ENCODE results near the gene ADA.
"Not testable (repeated sequence)": the region's sequence is repeated elsewhere in the genome, so short reads cannot be mapped to it uniquely, and the experiment has no call there.

ADA gene

DNA sequence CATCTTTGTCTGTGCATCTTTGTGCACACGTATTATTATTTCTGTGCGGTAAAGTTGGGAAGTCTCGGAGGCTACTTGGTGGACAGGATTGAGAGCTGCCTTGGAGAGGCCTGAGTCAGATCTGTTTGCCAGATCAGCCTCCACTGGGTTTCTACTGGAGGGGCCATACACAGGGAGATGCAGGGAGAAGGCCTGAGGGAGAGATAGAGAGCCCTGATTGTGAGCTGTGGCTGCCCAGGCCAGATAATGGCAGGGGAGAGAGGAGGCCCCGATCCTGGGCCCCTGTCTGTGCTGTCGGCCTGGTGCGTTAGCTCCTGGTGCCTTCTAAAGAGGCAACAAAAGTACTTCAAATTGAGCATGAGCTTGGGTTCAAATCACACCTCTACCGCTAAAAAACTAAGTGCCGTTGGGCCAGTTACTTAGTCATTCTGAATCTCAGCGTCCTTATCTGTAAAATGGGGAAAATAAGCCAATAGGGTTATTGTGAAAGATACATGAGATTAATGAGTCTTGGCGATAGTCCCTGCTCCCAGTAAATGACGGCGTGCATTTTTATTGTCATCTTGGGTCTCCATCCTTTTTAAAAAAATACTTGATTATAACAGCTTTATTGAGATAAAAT is 27.6 kb upstream of the ADA start:
- H3K36me3 ChIP-seq (ENCODE audit: control insufficient read depth in 5 of 5, insufficient read depth in 5 of 5, low read length in 5 of 5): no peaks in the 10 kb centered on the region
- no peak overlapping the region for H3K27ac ChIP-seq (ENCODE audit: low read depth, low read length)
- peaks cover 0 to 4% (median 0%) of the 10 kb centered on the region in 5 donors for H3K4me1 ChIP-seq (ENCODE audit: control insufficient read depth in 5 of 5, insufficient read depth in 5 of 5, low read length in 5 of 5)
- H3K9ac ChIP-seq (ENCODE audit: low read length in 5 of 5): no peak overlapping the region
- no peaks in the 10 kb centered on the region for H3K27me3 ChIP-seq (ENCODE audit: control insufficient read depth in 5 of 5, insufficient read depth in 4 of 5, low read length in 5 of 5)
- no peak overlapping the region for H3K4me3 ChIP-seq (ENCODE audit: low read depth in 1 of 5, low read length in 5 of 5)
- H3K9me3 ChIP-seq (ENCODE audit: control insufficient read depth in 5 of 5, low read length in 5 of 5): no peaks in the 10 kb centered on the region

DNA sequence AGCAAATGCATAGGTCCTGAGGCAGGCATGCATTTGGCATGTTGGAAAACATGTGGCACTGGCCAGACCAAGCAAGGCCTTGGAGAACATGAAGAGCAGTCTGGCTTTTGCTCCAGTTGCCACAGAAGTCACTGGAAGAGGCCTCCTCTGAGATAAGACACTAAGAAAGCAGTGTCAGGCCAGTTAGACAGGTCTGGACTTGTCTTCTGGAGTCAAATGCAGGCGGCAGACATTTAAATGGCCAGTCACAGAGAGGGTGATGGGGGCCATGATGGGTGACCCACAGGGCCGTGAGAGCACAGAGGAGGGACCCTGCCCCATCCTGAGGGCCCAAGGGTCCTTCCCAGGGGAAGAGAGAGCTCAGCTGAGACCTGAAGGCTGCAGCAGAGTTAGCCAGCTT is 26.7 kb upstream of the ADA start:
- no peaks in the 10 kb centered on the region for H3K36me3 ChIP-seq (ENCODE audit: control insufficient read depth in 5 of 5, insufficient read depth in 5 of 5, low read length in 5 of 5)
- H3K9ac ChIP-seq (ENCODE audit: low read length in 5 of 5): no peak overlapping the region
- H3K4me1 ChIP-seq (ENCODE audit: control insufficient read depth in 5 of 5, insufficient read depth in 5 of 5, low read length in 5 of 5): peaks cover 0 to 4% (median 0%) of the 10 kb centered on the region in 5 donors
- no peak overlapping the region for H3K27ac ChIP-seq (ENCODE audit: low read depth, low read length)
- no peaks in the 10 kb centered on the region for H3K27me3 ChIP-seq (ENCODE audit: control insufficient read depth in 5 of 5, insufficient read depth in 4 of 5, low read length in 5 of 5)
- no peaks in the 10 kb centered on the region for H3K9me3 ChIP-seq (ENCODE audit: control insufficient read depth in 5 of 5, low read length in 5 of 5)
- no peak overlapping the region for H3K4me3 ChIP-seq (ENCODE audit: low read depth in 1 of 5, low read length in 5 of 5)

DNA sequence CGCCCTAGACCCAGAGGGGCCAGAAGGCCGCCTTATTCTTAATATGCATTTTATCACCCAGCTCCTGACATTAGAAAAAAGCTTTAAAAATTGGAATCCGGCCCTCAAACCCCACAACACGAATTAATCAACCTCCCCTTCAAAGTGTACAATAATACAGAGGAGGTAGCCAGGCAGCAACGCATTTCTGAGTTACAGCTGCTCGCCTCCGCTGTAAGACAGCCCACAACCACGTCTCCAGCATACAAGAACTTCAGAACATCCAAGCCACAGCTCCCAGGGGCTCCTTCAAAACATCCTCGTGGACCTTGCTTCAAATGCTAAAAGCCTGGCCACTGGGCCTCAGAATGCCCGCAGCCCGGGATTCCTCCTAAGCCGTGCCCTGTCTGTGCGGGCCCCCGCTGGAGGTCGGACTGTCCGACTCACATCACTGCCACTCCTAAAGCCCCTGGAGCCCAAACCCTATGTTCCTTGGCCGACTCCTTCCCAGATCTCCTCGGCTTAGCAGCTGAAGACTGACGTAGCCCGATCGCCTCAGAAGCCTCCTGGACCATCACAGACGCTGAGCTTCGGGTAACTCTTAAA is 20.9 kb upstream of the ADA start:
- H3K4me3 ChIP-seq (ENCODE audit: low read depth in 1 of 5, low read length in 5 of 5); H3K4me1 ChIP-seq (ENCODE audit: control insufficient read depth in 5 of 5, insufficient read depth in 5 of 5, low read length in 5 of 5); H3K27me3 ChIP-seq (ENCODE audit: control insufficient read depth in 5 of 5, insufficient read depth in 4 of 5, low read length in 5 of 5); H3K36me3 ChIP-seq (ENCODE audit: control insufficient read depth in 5 of 5, insufficient read depth in 5 of 5, low read length in 5 of 5); H3K9ac ChIP-seq (ENCODE audit: low read length in 5 of 5); H3K9me3 ChIP-seq (ENCODE audit: control insufficient read depth in 5 of 5, low read length in 5 of 5); H3K27ac ChIP-seq (ENCODE audit: low read depth, low read length): not testable (repeated sequence)

DNA sequence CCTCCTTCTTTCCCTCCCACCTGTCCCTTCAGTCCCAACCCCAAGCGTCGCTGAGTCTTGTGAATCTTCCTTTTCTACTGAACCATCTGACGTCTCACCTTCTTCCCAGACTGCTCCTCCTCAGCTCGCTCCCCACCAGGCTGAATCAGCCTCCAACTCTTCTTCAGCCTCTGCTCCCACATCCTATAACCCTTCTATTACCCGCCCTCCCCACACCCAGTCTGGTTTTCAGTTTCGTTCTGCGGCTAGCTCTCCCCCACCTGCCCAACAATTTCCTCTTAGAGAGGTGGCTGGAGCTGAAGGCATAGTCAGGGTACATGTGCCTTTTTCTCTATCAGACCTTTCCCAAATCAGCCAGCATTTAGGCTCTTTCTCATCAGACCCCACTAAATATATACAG is 20.0 kb upstream of the ADA start:
- not testable (repeated sequence) for H3K27ac ChIP-seq (ENCODE audit: low read depth, low read length); H3K9me3 ChIP-seq (ENCODE audit: control insufficient read depth in 5 of 5, low read length in 5 of 5); H3K4me3 ChIP-seq (ENCODE audit: low read depth in 1 of 5, low read length in 5 of 5); H3K27me3 ChIP-seq (ENCODE audit: control insufficient read depth in 5 of 5, insufficient read depth in 4 of 5, low read length in 5 of 5); H3K9ac ChIP-seq (ENCODE audit: low read length in 5 of 5); H3K4me1 ChIP-seq (ENCODE audit: control insufficient read depth in 5 of 5, insufficient read depth in 5 of 5, low read length in 5 of 5); H3K36me3 ChIP-seq (ENCODE audit: control insufficient read depth in 5 of 5, insufficient read depth in 5 of 5, low read length in 5 of 5)

GRCh38 chr20:44670851-44671250 is 19.4 kb upstream of the ADA start:
- H3K27me3 ChIP-seq (ENCODE audit: control insufficient read depth in 5 of 5, insufficient read depth in 4 of 5, low read length in 5 of 5); H3K36me3 ChIP-seq (ENCODE audit: control insufficient read depth in 5 of 5, insufficient read depth in 5 of 5, low read length in 5 of 5); H3K9ac ChIP-seq (ENCODE audit: low read length in 5 of 5); H3K9me3 ChIP-seq (ENCODE audit: control insufficient read depth in 5 of 5, low read length in 5 of 5); H3K4me1 ChIP-seq (ENCODE audit: control insufficient read depth in 5 of 5, insufficient read depth in 5 of 5, low read length in 5 of 5); H3K4me3 ChIP-seq (ENCODE audit: low read depth in 1 of 5, low read length in 5 of 5); H3K27ac ChIP-seq (ENCODE audit: low read depth, low read length): not testable (repeated sequence)

DNA sequence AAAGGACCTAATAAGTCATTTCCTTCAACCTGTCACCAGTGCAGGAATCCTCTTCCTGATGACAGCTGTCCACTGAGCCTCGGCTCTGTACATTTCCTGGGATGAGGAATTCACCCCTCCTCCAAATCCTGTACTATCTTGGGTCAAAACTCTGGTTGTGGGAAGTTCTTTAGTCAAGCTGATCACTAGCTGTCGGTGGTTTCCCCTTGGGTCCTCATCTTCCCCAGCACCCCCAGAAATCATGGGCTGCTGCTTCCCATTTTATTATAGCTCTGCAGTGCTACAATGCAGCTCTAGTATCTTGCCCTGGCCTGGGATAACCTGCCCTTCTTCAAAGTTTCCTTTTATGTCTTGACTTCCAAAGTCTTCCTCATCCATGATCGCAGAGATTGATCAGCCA is 14.6 kb upstream of the ADA start:
- Histone ChIP-seq H3K9me3 (ENCODE audit: control insufficient read depth in 5 of 5, low read length in 5 of 5) (no peaks in the 10 kb centered on the region), H3K9ac (ENCODE audit: low read length in 5 of 5) (no peak overlapping the region), H3K4me3 (ENCODE audit: low read depth in 1 of 5, low read length in 5 of 5) (no peak overlapping the region), H3K27ac (ENCODE audit: low read depth, low read length) (no peak overlapping the region), H3K4me1 (ENCODE audit: control insufficient read depth in 5 of 5, insufficient read depth in 5 of 5, low read length in 5 of 5) (peaks cover 0 to 5% (median 0%) of the 10 kb centered on the region in 5 donors), H3K27me3 (ENCODE audit: control insufficient read depth in 5 of 5, insufficient read depth in 4 of 5, low read length in 5 of 5) (no peaks in the 10 kb centered on the region), H3K36me3 (ENCODE audit: control insufficient read depth in 5 of 5, insufficient read depth in 5 of 5, low read length in 5 of 5) (no peaks in the 10 kb centered on the region)

DNA sequence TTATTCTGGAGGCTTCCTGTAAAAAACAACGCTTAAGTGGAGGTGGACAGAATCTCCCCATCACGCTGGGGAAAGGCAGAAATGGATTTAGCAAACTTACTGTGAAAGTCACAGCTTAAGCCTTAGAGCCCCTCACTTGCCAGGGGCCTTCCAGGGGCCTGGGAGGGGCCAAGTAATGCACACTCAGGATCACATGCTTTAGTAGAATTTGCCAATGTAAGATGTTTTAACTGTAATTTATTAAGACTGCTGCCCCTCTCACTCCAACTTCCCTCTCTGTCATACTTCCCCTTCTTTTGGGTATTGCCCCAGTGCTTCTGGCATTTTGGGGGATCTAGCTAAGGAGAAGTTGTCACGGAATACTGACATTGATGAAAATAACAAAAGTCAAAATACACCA is 12.6 kb upstream of the ADA start:
- Histone ChIP-seq H3K9ac (ENCODE audit: low read length in 5 of 5) (no peak overlapping the region), H3K4me3 (ENCODE audit: low read depth in 1 of 5, low read length in 5 of 5) (no peak overlapping the region), H3K27ac (ENCODE audit: low read depth, low read length) (no peak overlapping the region), H3K9me3 (ENCODE audit: control insufficient read depth in 5 of 5, low read length in 5 of 5) (no peaks in the 10 kb centered on the region), H3K27me3 (ENCODE audit: control insufficient read depth in 5 of 5, insufficient read depth in 4 of 5, low read length in 5 of 5) (no peaks in the 10 kb centered on the region), H3K4me1 (ENCODE audit: control insufficient read depth in 5 of 5, insufficient read depth in 5 of 5, low read length in 5 of 5) (peaks cover 0 to 5% (median 0%) of the 10 kb centered on the region in 5 donors), H3K36me3 (ENCODE audit: control insufficient read depth in 5 of 5, insufficient read depth in 5 of 5, low read length in 5 of 5) (no peaks in the 10 kb centered on the region)

- Histone ChIP-seq H3K4me3 (ENCODE audit: low read depth in 1 of 5, low read length in 5 of 5) (no peak overlapping the region), H3K4me1 (ENCODE audit: control insufficient read depth in 5 of 5, insufficient read depth in 5 of 5, low read length in 5 of 5) (peaks cover 0 to 5% (median 0%) of the 10 kb centered on the region in 5 donors), H3K27me3 (ENCODE audit: control insufficient read depth in 5 of 5, insufficient read depth in 4 of 5, low read length in 5 of 5) (no peaks in the 10 kb centered on the region), H3K27ac (ENCODE audit: low read depth, low read length) (no peak overlapping the region), H3K9ac (ENCODE audit: low read length in 5 of 5) (no peak overlapping the region), H3K36me3 (ENCODE audit: control insufficient read depth in 5 of 5, insufficient read depth in 5 of 5, low read length in 5 of 5) (no peaks in the 10 kb centered on the region), H3K9me3 (ENCODE audit: control insufficient read depth in 5 of 5, low read length in 5 of 5) (peaks cover 0 to 3% (median 0%) of the 10 kb centered on the region in 5 donors)
Measured at GRCh38 chr20:44662261-44662660, 10.8 kb upstream of the ADA start.

DNA sequence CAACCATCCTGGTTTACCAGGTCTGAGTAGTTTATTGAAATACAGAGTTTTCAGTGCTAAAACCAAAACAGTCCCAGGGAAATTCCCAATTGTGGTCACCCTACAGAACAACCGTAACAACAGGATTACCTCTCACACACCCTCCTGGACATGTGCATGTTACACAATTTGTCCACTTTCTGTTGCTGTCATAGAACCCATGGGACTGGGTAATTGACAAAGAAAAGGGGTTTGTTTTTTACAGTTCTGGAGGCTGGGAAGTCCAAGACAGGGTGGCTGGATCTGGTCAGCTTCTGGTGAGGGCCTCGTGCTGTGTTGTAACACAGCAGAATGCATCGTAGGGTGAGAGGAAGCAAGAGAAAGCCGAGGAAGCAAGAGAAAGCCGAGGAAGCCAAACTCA is 9.1 kb upstream of the ADA start:
- Histone ChIP-seq H3K4me1 (ENCODE audit: control insufficient read depth in 5 of 5, insufficient read depth in 5 of 5, low read length in 5 of 5) (peaks cover 0 to 5% (median 0%) of the 10 kb centered on the region in 5 donors), H3K4me3 (ENCODE audit: low read depth in 1 of 5, low read length in 5 of 5) (no peak overlapping the region), H3K27me3 (ENCODE audit: control insufficient read depth in 5 of 5, insufficient read depth in 4 of 5, low read length in 5 of 5) (no peaks in the 10 kb centered on the region), H3K36me3 (ENCODE audit: control insufficient read depth in 5 of 5, insufficient read depth in 5 of 5, low read length in 5 of 5) (no peaks in the 10 kb centered on the region), H3K9ac (ENCODE audit: low read length in 5 of 5) (no peak overlapping the region), H3K9me3 (ENCODE audit: control insufficient read depth in 5 of 5, low read length in 5 of 5) (peaks cover 0 to 3% (median 0%) of the 10 kb centered on the region in 5 donors), H3K27ac (ENCODE audit: low read depth, low read length) (no peak overlapping the region)

- H3K27ac ChIP-seq (ENCODE audit: low read depth, low read length): no peak overlapping the region
- H3K27me3 ChIP-seq (ENCODE audit: control insufficient read depth in 5 of 5, insufficient read depth in 4 of 5, low read length in 5 of 5): no peaks in the 10 kb centered on the region
- H3K36me3 ChIP-seq (ENCODE audit: control insufficient read depth in 5 of 5, insufficient read depth in 5 of 5, low read length in 5 of 5): no peaks in the 10 kb centered on the region
- no peak overlapping the region for H3K4me3 ChIP-seq (ENCODE audit: low read depth in 1 of 5, low read length in 5 of 5)
- peaks cover 0 to 5% (median 0%) of the 10 kb centered on the region in 5 donors for H3K4me1 ChIP-seq (ENCODE audit: control insufficient read depth in 5 of 5, insufficient read depth in 5 of 5, low read length in 5 of 5)
- H3K9ac ChIP-seq (ENCODE audit: low read length in 5 of 5): no peak overlapping the region
- H3K9me3 ChIP-seq (ENCODE audit: control insufficient read depth in 5 of 5, low read length in 5 of 5): peaks cover 0 to 3% (median 0%) of the 10 kb centered on the region in 5 donors
Measured at GRCh38 chr20:44659931-44660330, 8.4 kb upstream of the ADA start.
